GM21390 (cell line): Measurements from ENCODE around the gene OR2J3.
"Not testable (repeated sequence)": the region's sequence is repeated elsewhere in the genome, so short reads cannot be mapped to it uniquely, and the experiment has no call there.

Source experiments
- ATAC-seq: cut with Tn5 transposase; IDR thresholded peaks from one replicate; pipeline ENCODE4 v1.9.1; 2021; ENCODE audit not compliant: unreplicated experiment

Gene OR2J3

GRCh38 chr6:29159922-29160321 is 52.1 kb downstream of the OR2J3 start:
- not testable (repeated sequence) for ATAC-seq
